GM10266 (cell line): Measurements from ENCODE around the gene TLE1.

Source experiments
- DNase-seq: peaks from one replicate; pipeline ENCODE4 v3.0.0; 2012; ENCODE audit errors: extremely low spot score
- TF ChIP-seq, protein P1 (sequence below): IDR thresholded peaks from 2 replicates; pipeline ENCODE4 v1.5.1; 2012; ENCODE audit warnings: mild to moderate bottlenecking, low read depth; ENCODE audit not compliant: control insufficient read depth, insufficient read depth; ENCODE audit errors: missing control alignments

The TLE1 gene

DNA sequence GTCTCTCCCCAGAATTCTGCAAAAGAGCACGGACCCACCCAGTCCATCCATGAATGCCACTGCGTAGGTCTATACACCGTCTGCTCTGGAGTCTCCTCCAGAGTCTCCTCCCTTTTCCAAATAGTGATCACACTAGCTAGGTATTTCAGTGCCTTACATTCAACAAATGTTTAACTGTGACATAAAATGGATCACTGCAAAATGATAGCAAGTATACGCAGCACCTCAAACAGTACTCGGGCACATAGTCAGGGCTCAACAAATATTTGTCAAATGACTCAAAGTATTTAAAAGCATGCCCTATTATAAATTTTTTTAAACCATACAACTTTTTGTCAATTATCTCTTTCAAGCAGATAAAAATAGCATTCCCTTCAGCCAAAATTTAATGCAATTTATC lies 60.5 kb downstream of the TLE1 start:
- DNase-seq = no peak

DNA sequence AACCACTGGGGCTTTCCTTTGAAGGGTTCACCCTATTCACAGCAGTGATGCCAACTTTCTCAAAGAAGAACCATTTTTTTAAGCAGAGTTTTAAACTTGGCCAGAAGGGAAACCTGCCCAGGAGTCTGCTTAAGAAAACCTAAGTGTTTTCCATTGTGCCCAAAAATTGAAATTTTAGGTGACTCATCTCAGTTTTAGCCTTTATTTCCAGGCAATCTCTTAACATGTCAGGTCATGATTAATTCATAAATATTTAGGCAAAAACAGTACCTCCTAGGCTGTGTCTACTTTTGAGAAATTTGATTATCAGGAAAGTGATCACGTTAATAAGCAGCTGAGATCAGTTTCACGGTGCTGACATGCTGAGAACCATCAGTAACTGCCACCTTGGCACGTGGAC lies 61.9 kb downstream of the TLE1 start:
- TF ChIP-seq, protein P1, sequence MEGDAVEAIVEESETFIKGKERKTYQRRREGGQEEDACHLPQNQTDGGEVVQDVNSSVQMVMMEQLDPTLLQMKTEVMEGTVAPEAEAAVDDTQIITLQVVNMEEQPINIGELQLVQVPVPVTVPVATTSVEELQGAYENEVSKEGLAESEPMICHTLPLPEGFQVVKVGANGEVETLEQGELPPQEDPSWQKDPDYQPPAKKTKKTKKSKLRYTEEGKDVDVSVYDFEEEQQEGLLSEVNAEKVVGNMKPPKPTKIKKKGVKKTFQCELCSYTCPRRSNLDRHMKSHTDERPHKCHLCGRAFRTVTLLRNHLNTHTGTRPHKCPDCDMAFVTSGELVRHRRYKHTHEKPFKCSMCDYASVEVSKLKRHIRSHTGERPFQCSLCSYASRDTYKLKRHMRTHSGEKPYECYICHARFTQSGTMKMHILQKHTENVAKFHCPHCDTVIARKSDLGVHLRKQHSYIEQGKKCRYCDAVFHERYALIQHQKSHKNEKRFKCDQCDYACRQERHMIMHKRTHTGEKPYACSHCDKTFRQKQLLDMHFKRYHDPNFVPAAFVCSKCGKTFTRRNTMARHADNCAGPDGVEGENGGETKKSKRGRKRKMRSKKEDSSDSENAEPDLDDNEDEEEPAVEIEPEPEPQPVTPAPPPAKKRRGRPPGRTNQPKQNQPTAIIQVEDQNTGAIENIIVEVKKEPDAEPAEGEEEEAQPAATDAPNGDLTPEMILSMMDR = no peak
- DNase-seq = no peak

More for the DNA sequence above, 60.5 kb downstream of the TLE1 start:
- TF ChIP-seq, protein P1 = no peak

DNA sequence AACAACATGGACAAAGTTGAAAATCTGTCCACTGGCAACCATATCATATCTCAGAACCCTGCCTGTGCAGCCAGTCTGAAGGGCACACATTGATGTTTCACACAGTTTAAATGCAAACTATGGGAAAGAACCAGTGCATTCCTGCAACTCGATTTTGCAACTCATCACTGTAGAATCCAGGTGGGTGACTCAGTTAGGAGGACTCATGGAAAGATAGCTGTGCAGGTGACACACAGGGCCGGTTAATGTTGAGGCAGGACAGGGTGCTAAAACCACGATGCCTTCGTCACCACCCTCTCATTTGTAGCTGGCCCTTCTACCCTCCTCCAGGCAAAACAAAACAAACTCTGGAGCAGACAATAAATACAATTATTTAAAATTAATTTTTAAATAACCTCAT lies 62.8 kb downstream of the TLE1 start:
- DNase-seq = no peak
- TF ChIP-seq, protein P1 = no peak

DNA sequence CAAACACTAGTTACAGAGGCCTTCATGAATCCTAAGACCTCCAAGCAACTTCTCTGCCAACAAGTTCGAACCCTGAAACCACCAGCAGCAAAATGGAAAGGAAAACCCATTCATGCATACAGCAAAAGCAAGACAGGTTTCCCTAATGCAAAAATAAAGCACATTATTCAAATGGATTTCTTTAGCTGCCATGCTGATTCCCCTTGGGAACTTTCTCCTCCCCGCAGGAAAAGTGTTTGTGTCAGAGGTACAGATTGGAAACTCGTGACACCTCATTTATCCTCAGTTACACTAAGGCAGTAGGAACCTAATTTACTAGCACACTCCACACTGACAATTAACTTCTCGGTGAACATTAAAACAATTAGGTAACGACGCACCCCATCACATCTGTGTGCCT lies 63.4 kb downstream of the TLE1 start:
- TF ChIP-seq, protein P1 = no peak
- DNase-seq = no peak

DNA sequence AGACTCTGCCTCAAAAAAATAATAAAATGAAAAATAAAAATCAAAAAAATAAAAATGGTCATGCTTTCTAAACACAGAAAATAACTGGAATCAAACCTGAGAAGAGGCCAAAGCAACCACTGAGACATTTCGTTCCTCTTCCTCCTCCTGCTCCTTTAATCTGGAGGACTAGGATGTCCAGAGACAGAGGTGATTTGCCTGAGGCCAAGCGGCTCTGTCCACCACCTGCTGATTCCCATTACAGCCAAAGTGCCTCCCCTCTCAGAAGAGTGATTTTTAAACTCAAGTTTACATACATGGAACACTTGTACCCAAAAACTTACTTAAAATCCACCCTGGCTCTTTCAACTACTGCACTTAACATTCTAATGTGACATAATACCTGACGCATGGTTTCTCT lies 65.6 kb downstream of the TLE1 start:
- no peak for DNase-seq
- TF ChIP-seq, protein P1 = no peak

DNA sequence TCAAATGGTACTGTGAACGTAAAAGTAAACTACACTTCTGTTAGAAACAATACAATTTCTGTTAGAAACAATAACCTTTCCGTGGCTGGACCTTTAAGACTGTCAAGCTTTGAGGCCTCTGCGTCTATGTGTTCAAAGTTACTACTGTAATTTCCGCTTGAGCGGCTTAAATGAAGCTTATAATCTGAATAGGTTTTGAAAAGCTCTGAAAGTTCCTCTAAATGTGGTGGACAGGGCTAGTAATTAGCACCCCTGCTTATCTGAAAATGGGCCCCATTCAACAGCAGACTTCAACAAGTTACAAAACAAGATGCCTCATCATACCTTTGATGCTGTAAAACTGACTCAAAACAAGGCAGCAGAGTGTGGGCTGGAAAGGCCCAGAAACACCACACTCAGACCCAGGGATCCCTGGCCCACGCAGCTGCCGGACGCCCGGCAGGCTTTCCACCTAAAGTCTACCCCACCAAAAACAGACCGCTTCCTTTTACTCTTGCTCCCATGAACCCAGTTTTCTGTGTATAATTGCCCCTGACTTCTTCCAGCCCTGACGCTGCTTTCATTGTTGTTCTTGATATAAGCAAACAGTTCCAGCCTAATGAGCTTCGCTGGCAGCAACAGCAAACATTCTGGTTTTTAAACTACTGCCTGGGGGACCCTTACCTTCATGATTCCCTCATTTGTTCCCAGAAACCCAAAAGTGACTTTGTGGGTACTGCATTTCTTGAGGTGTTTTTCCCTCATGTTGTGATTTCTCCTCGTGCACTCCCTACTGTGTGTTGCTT lies 66.7 kb downstream of the TLE1 start:
- no peak for DNase-seq
- TF ChIP-seq, protein P1 = no peak

DNA sequence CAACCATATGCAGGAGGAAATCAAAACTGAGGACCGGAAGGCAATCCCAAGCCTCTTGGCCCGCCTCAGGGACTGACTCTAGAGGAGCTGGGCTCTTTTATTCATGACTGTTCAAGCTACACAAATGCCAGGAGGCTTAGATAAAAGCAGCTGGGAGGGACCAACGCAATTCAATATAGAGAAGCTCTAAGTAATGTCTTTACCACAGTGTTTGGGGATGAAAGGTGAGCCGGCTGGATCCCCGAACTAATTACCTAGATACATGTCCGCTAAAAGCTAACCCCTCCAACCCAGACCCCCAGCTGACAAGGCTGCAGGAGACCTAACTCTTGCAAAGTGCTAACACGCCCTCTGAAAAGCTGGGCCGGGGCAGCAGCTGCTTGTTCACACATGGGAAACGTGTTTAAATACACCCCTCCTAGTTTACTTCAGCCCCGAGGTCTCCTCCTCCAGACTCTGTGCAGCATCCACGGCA lies 67.5 kb downstream of the TLE1 start:
- TF ChIP-seq, protein P1 = no peak
- no peak for DNase-seq
